Measurements from ENCODE around the gene PEX11A. TPM values are rescaled to one million over a fixed set of nuclear protein-coding genes. Genes with fewer than 3 reads are reported as not detected.

PEX11A gene
- total RNA-seq, 1 donor from 2014 or later = 7.3 TPM

Other genes with a start within 250 kb of the PEX11A start
- gene RHCG, start 194.2 kb downstream of the PEX11A start, total RNA-seq = not detected in 2 replicates
- 0.05 and 0.19 TPM in 2 replicates for gene TICRR, start 115.3 kb downstream of the PEX11A start, total RNA-seq
- gene KIF7, start 35.3 kb downstream of the PEX11A start, total RNA-seq = 6.3 and 8.0 TPM in 2 replicates
- 0.05 TPM in 2 replicates for gene PLIN1, start 11.4 kb downstream of the PEX11A start, total RNA-seq
- gene WDR93, start 57 bp upstream of the PEX11A start, total RNA-seq = not detected in 2 replicates
- 0.75 and 1.0 TPM in 2 replicates for gene MESP1, start 60.5 kb upstream of the PEX11A start, total RNA-seq
- gene MESP2, start 85.6 kb upstream of the PEX11A start, total RNA-seq = 0.24 and 0.42 TPM in 2 replicates
- gene ANPEP, start 124.1 kb upstream of the PEX11A start, total RNA-seq = 6.2 and 6.6 TPM in 2 replicates
- gene AP3S2, start 203.2 kb upstream of the PEX11A start, total RNA-seq = 65.3 and 101 TPM in 2 replicates
- 5.4 and 5.6 TPM in 2 replicates for gene ARPIN, start 222.2 kb upstream of the PEX11A start, total RNA-seq